GM12874 (cell line): ENCODE results near the gene KLHDC9.

Experiments used
- TF ChIP-seq, protein P1 (sequence below): IDR thresholded peaks from 2 replicates; pipeline ENCODE4 v1.5.1; 2011; ENCODE audit warnings: low read depth, mild to moderate bottlenecking, control low read depth, low read length, moderate library complexity; ENCODE audit not compliant: insufficient read depth

Gene KLHDC9

DNA sequence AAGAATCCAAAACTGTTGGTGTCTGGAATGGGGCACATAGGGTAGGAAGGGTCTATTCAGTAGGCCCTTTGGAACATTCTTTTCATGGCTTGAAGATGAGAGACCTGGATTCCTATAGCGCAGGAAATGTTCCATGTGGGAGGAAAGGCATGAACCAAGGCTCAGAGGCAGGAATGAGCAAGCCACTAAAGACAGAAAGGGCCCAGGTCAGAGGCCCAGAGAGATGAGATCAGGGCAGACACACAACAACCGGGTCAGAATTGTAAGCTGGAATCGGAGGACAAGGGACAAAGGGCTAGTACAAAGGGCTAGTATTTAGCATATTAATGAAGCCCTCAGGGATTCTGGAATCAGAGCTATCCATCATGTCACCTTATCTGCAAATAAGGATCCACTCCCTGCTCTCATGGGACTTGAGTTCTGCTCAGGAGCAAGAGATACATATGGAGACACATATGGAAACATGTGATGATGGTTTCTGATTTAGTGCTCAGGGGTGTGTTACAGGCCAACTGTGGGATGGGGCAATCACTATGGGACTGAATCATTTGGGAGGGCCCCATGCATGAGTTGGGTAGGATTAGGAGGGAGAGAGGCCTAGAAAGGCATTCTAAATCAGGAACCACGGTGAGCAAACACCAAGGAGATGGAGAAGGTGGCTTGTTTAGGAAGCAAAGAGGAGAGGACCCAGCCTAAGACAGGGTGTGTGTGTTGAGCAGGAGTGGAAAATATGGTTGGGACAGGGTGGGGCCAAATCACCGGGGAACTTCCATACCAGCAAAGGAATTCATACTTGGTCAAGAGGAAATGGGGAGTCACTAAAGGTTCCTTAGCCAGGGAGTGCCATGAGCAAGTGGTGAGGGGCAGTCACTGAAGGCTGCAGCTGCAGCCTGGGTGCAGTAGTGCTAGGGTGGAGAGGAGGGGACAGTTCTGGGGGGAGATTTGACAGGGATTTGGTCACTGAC is 17.4 kb upstream of the KLHDC9 start:
- TF ChIP-seq, protein P1, sequence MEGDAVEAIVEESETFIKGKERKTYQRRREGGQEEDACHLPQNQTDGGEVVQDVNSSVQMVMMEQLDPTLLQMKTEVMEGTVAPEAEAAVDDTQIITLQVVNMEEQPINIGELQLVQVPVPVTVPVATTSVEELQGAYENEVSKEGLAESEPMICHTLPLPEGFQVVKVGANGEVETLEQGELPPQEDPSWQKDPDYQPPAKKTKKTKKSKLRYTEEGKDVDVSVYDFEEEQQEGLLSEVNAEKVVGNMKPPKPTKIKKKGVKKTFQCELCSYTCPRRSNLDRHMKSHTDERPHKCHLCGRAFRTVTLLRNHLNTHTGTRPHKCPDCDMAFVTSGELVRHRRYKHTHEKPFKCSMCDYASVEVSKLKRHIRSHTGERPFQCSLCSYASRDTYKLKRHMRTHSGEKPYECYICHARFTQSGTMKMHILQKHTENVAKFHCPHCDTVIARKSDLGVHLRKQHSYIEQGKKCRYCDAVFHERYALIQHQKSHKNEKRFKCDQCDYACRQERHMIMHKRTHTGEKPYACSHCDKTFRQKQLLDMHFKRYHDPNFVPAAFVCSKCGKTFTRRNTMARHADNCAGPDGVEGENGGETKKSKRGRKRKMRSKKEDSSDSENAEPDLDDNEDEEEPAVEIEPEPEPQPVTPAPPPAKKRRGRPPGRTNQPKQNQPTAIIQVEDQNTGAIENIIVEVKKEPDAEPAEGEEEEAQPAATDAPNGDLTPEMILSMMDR, result no peak

DNA sequence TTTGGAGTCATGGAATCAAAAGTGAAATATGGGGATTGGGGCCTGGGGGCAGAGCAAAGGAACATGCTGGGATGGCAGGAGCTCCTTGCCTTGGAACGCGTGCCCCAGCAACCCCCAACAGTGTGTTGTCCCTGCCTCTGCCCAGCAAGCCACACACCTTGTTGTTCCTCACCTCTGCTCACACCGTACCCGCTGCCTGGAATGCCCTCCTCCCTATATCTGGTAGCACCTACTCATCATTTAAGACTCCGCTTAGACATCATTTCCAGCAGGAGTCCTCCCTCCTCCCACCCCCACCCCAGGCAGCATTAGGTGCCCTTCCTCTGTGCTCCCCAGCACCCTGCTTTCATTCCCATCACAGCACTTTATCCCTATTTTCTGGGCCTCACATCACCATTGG is 16.6 kb upstream of the KLHDC9 start:
- TF ChIP-seq, protein P1, result no peak

DNA sequence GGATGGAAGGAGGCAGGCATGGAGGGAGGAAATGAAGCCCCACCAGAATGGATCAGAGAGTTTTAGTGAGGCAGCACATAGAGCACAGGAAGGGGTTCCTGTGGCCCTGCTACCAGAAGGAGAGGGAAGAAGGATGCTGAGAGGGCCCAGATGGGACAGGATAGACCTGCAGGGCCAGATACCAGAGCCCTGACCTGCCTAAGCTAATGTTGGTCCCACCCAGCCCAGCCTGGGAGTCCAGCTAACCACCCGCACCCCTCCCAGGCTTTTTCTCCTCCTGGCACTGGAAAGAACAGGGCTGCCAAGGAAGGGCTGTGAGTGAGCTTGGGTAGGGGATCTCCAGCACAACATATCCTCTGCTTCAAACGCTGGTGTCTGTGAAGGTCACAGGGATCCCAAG is 15.7 kb upstream of the KLHDC9 start:
- TF ChIP-seq, protein P1, result no peak

DNA sequence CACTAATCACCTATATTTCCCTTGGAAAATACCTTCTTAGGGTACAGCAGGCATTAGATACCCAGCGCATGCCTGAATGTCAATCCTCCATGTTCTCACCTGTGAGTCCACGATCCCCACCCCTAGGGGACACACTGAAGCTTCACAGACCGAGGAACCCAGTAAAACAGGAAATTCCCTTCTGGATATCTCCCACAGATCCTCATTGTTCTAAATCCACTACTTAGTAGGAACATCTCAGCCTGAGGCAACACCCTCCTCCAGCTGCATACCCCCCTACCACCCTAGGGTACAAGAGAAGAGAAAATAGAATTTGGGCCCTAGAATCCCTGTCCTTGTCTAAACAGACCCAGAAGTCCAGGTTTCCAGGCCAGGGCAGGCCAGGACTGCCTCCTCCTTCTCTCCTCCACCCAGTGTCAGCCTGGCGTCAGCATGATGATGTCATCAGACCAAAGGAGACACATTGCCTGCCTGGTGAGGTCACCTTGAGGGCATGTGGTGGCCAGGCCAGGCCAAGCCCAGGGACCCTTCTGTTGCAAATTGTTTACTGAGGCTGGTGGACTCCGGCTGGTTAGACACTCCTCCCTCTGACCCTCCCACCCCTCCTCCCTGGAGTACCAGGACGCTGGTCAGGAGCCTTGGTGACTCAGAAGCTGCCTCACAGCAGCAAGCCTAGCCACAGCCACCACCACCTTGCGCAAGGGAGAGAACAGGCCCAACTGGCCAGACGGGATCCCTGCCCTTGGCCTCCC is 15.0 kb upstream of the KLHDC9 start:
- TF ChIP-seq, protein P1, result no peak

DNA sequence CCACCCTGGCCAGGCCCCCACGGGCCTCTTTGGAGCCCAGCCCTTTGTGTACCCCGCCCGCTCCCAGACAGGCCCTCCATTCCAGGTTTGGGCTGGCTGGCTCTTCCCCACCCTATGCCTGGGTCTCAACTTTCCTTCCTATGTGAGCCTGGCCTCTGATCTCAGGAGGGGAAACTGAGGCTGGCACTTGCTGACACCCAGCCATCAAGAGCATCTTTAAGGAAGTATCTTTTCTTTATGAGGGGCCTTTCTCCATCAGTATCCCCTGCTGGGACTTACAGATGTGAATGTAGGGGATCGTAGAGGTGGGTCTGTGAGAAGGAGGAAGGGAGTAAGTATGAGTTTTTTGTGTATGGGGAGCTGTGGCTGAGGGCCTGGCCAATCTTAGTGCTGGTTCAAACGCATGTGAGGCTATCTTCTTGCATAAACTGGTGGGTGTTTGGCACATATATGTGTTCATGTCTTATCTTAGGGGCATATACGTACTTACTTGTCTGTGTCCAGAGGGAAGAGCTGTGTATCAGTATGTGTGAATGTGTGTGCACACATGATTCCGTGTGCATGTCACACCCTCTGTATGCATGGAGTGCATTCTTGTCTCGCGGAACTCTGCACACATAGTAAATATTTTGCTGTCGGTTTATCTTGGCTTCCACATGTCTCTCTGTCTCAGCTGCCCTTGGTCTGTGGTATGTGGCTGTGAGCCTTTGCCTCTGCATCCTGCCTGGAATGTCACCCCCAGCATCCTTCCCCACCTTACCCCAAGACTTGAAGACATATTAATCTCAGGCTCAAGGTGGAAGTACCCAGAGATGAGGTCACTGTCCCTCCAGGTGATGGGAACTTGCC is 14.2 kb upstream of the KLHDC9 start:
- TF ChIP-seq, protein P1, result no peak

DNA sequence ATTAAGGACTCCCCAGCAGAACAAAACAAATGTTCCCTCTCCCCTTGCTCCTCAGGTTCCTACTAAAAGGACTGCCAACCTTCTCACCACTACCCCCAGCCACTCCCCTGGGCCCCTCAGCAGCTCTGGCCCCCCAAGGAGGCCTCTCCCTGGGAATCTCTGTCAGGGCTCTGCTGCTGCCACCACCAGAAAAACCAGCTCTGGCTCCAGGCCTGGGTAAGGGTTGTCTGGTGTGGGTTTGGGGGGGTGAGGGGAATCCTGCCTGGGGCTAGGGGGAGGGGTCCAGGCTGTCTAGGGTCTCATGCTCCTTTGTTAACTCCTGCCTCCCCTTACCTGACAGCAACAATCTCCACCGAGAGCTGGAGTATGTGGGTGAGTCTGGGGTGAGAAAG is 13.6 kb upstream of the KLHDC9 start:
- TF ChIP-seq, protein P1, result no peak
